Left renal cortex interstitium (tissue), 4 donors: ENCODE results near the gene HPCA. TPM values are rescaled to one million over a fixed set of nuclear protein-coding genes. Genes with fewer than 3 reads are reported as not detected.
A peak's percentile ranks its signal among the peaks of the same experiment; 100 is the strongest.

Experiments
- DNase-seq, 4 donors: peaks; one replicate each; pipeline ENCODE4 v3.0.0-alpha.2; 2013; ENCODE audit warnings: low read depth in 4 of 4, low spot score in 2 of 4, missing footprints in 1 of 4
- polyA plus RNA-seq, 4 donors: library from polyadenylated mRNA; unstranded; fragments of 120-200 nt; gene quantifications; one replicate each; pipeline ENCODE4 v1.2.1, GENCODE V29; 2013; ENCODE audit not compliant: insufficient read length in 4 of 4

Gene HPCA
- polyA plus RNA-seq = under 1 TPM; 0.48 to 0.95 (median 0.58) TPM

DNA sequence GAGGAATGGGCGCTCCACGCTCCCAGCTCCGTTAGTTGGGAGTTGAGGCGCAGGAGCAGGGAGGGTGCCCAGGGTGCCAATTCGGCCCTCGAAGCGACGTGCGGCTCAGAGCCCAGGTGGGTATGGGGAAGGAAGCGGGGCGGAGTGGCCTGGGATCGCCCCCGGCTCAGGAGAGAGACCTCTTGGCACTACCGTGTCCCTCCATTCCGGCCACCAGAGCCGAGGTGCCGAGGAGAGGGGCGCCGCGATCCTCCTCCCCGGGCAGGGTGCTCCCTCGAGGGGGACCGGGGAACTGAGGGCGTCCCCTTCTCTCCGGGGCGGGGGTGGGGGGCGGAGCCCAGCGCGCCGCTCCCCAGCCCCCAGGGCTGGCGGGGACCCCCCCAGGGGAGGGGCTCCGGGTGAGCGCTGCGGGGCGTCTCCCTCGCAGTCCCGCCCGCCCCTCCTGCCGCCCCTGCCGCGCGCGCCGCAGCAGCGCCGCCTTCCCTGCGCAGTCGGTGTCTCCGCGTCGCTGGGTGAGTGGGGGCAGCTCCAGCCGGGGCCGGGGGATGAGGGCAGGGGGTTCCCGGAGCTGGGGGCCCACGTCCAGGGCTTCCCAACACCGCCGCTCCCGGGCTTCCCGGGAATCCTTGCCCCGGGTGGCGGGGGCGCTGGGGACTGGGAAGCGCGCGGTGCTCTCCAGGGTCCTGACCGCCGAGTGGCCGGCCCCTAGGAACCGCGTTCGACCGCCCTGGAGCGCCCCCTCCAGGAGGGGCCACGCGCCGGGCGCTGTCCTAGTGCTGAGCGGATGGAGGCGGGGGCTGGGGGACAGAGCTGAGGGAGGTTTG is at the start of gene HPCA:
HPCA (plus strand) TSS at position 488 of the 824 bp plus-strand sequence. CDS start 2,408 bp downstream, outside the sequence.
- DNase-seq = peak in 1 of 4 donors; percentile 64

DNA sequence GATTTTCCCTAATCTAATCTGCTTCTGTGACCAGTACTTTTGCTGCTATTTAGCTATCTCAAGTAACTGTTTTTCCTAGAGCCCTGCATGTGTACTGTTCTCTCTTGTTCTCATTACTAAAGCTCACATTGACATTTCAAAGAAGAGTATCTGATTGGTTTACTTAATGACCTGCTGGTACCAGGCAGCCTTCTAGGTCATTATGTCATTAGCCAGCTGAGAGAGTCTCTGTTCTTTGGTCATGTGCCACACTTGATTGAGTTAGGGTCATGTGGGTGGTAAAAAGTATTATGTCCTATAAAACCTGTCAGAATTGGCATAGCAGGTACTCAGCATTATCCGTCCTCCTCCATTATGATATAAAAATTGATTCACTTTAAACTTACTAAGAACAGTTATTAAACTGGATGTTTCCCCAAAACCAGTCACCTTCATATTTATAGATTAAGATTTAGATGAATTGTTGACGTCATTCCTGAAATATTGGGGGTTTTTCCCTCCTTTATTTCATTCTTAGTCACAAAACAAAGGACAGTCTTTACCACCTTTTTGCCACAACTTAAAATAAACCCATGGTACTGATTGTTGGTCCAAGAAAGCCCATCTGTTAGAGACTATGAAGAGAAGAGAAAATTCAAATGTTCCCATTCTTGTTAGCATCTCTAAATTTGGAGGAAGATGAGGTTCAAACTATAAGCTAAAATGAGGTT is 37.8 kb upstream of the HPCA start:
- no peak for DNase-seq

DNA sequence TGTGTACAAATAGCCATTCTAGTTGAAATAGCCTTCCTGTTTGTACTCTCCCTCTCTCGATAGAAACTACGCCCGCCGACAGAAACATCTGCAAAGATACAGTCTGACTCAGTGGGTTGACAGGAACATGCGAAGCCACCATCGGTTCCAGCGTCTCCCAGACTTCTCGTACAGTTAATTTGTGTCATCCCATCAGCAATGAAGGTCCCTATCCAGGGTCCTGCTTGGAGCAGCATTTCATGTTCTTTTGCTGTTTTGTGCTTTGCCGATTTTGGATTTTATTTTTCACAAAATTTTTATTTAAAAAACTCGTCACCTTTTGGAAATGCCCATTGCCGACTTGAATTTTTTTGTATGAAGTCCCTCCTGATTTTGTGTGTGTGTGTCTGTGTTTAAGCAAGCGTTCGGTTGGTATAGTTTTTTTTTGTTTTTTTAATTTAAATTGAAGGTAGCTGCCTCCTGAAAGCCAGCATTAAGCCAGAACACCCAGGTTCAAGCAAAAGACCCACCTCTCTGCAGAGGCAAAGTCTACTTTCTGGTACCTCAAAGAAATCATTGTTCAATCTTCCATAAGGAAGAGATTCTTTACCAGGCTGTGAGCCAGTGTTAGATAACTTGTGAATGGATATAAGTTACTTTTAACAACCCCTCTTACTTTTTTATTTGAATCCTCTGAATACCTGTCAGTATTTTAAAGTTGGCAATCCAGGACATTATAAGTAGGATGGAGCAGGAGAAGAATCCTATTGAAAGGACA is 30.3 kb upstream of the HPCA start:
- DNase-seq = no peak

DNA sequence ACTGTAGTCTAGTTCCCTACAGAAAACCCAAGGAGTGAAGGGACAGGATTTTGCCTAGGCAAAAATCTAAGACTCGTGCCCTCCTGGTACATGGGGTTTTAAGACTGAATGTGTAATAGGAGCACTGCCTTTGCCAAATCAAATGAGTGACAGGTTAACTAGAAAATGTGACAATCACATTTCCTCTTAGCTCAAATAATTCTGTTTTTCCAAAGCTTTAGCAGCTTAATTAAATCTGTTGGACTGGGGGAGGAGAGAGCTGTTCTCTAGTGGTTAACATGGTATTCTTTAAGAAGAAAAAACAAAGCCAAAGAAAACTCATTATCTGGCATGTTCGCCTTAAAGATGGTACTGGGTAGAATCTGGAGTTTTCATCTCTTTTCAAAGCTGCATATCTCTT is 28.2 kb upstream of the HPCA start:
- no peak for DNase-seq

DNA sequence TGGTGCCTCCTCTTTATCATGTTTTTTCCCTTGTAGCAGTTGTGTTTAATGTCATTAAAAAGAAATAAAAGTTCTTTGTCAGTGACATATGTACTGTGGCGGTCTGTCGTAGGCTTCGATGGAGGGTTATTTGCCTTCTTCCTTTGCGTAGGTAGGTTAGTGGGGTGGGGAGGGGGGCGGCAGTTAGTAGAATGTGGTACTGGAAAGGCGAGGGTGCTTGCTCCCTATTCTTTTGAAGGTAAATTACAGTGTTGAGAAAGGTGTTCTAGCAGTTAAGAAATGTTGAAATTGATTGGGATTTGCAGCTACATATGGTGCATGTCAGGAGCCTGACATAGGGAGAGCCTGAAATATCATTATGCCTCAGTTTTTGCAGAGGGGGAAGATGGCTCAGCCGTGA is 27.5 kb upstream of the HPCA start:
- DNase-seq = no peak

DNA sequence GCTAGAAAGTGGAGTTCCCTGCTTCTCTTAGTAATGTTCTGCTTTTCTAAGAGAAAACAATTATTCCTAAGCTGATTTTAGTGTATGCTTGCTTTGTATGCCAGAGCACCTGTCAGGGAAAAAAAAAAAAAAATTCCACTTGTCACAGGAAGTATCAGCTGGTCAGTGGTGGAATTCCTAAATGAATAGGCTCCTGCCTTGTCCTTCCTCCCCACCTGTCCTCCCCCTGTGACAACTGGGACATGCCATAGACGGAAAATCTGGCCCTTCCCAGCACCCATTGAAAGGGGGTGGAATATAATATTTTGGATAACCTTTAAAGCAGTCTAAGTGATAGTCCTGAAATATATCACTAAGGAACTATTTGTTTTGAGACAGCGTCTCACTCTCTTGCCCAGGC is 26.4 kb upstream of the HPCA start:
- no peak for DNase-seq

DNA sequence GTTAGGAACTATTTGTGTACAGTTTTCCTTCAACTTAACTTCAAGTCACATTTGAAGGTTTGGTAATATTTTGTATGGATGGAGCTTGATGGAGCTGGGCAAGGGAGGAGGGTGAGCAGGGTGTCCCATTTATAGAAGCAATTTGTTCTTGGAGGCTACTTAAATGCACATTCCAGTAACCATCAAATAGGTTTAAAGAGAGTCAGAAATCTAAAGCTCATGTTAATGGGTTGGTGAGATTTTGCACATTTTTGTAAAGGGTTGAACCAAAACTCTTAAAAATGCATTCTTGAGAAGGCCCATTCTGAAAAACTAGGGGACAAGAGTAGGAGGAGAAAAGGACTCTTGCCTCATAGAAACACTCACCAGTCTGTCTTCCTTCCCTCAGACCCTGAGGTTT is 25.7 kb upstream of the HPCA start:
- no peak for DNase-seq

DNA sequence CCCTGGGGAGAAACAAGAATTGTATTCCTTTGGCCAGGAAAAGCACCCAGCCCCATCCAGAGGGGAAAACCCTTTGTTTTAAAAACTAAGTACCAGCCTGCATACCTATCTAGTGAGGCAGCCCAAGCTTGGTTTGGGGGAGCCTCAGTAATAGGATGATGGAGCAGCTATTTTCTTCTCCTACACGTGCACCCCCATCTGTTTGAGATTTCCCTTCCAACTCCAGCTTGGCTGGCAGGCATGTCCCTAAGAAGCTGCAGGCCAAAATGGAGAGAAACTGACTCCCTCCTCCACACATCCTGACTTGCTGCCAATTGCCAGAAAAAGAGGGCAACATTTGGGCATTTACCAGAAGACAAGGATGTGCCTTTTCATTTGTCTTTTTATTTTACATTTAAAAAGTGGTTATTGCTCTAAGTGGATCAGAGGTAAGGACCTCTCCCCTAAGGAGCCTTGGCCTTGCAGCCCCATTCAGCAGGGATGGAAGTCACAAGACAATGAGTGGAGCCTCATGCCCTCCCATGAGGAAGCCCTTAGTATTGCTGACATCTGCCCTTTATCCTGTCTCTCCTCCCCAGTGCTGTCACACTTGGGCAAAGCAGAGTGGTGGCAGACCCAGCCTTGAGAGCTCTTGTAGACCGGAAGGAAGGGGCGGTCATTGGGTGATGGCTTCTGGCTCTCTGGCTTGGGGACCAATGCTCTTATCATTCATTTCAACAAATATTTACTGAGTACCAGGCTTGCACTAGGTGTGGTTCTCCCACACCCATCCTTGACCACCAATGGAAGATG is 24.2 kb upstream of the HPCA start:
- no peak for DNase-seq

DNA sequence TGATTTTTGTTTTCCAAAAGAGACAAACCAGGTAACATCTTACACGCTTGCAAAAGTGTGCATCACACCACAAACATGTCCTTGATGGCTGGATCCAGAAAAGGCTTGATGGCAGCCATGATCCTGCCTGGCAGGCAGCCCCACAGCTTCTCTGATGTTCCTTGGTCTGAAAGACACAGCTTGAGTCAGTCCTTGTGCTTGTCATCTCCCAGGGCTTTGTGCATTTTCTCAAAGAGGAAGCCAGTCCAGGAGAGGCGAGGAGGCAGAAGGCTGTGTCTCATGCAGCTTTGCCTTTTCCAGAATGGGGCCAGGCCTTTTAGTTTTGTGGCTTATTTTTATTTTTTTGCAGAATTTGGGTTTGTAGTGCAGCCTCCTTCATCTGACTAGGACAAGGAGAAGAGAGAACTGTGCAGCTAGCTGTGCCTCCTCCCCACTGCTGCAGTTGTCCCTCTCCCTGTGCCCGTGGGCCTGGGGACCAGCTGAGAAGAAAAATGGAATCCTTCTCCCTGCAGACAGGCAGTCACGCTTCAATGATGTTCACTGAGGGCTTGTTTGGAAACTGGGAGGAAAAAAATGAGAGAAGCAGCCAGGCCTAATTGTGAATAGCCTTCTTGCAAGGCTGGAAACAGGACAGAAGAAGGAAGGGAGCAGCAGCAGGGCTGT is 22.9 kb upstream of the HPCA start:
- DNase-seq = no peak

DNA sequence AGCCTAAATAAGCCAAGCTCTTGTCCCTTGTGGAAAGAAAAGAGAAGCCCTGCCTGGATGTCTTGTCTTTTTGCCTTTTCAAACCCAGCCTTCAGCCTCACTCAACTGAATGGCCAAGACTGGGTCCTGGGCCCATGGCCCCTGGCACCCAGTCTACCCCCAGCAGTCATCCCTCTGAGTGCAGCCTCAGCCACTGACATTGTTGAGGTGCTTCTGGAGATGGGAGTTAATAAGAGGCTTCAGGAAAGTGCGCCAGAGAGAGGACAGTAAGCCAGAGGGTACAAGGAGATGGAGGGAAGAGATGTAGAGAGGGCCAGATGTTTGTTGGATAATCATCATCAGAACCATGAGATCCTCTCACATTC is 22.4 kb upstream of the HPCA start:
- DNase-seq = no peak

DNA sequence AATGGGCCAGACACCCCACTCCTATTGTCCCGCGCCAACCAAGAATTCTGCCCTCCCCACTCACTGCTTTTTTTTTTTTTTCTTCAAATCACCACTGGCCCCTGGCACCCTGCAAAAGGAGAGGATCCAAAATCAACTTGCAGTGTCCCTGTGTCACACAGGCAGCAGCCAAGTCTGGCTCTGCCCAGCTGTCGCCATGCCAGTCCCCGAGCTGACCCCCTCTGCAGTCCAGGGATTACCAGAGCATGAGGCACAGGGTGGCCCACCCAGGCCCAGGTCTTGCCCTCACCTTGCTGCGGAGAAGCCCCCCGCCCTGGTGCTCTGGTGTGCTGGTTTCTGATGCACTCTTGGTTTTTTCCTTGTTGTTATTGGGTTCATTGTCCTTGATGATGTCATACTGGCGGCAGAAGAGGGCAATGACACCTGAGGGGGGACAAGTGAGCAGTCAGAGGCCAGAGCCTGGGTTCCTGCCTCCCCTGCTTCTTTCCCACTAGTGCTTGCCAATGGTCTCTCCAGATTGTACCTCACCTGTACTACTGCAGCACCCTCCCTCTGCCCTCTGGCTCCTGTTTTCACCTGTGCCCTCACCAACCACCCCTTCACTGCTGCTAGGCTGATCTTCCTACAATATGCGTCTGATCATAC is 21.8 kb upstream of the HPCA start:
- no peak for DNase-seq

DNA sequence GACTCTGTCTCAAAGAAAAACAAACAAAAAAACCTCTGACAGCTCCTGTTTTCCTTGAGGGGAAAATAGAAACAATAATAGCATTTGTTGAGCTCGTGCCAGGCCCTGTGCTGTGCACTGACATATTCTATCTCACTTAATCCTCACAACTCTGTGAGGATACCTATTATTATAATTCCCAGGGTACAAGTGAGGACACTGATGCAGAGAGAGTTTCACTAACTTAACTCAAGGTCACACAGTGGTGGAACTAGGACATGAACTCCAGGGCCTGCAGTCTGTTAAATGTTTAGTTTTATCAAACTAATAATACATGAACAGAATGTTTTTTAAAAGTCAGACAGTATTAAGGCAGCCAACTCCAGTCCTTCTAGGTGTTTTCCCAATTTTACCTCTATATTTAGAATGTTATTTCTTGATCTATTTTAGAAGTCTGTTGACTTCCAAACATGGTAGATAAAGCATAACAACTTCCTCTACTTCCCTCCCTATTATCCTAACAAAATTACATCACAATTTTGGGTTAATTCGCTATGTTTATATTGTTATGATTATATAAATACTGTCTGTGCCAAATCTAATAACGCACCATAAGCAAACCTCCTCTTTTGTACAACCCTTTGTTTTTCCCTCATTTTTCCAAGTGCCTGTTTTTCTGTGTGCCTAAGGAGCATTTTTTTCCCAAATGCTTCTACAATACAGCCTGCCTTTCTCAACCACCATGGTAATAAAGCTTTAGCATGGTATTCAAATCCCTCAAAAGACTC is 20.5 kb upstream of the HPCA start:
- no peak for DNase-seq

DNA sequence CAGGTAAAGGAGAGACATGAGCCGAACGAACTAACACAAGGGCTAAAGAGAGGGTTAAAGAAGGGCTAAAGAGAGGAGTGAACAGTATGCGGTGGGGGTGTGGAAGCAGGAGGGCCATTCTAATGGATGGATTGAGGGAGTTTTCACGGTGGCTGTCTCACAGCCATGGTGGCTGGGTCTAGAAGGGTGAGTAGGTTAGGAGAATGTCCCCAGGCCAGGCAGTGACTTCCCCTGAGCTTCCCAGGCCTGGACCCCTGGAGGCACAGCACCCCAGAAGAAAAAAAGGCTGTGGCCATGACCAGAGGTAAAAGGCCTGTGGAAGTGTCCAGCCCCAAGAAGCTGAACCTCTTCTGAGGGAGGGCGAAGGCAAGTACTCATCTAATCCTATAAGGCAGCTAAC is 19.1 kb upstream of the HPCA start:
- DNase-seq = no peak

DNA sequence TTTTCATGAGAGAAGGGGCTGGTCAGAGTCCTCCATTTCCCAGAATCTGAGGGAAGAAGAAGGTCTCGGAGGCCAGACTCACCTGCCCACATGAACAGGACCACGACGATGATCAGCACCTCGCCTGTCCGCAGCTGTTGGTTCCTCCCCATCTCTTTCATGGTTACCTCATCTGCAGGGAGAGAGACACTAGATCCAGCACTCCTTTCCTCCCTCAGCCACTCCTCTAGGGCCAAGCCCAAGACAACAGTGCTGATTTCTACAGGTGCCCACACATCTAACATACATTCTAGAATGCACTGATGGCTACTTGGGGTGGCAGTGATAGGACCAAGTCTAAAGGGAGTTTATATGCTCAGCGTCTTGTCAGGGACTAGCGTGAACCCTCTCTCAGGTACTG is 18.6 kb upstream of the HPCA start:
- DNase-seq = no peak

DNA sequence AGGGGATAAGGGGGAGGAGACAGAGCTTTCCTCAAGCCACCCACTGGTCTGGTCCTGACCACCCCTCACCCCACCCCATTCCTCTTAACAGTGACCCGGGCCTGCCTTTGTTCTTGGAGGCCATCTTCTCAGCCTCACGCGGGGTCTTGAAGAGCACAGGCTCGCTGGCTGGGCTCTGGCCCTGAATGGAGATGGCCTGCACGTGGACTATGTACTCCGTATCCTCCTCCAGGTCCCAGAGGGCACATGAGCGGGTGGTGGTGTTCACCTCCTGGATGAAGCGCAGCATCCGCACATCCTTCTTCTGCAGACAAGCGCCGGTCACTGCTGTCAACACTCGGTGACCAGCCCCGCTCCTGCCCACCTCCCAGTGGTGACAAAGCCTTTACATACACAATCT is 18.2 kb upstream of the HPCA start:
- DNase-seq = no peak

DNA sequence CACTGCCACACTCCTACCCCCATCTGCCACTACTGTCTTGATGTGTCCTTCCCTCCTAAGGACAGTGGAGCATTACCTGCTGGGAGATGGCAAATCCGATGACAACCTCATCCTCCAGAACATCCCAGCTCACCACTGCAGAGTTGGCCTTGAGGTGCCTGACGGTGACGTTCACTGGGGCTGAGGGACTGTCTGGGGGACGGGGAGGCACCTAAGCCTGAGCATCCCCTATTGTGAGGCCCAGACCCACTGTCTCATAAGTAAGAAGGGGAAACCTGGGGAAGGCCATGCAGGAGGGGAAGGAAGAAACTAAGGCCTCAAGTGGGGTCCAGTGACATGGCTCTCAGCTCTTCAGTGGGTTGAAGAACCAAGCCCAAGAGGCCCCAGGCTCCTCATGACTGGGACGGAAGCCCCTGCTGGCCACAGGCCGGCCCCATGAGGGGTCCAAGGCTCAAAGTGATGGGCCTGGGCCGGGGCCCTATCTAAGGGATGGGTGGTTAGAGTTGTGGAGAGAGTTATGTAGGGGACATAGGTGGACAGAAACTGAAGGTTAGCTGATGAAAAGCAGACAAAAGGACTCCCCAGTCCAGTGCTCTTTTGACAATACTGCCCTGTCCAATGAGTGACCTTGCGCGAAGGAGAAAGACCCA is 17.4 kb upstream of the HPCA start:
- DNase-seq = no peak

DNA sequence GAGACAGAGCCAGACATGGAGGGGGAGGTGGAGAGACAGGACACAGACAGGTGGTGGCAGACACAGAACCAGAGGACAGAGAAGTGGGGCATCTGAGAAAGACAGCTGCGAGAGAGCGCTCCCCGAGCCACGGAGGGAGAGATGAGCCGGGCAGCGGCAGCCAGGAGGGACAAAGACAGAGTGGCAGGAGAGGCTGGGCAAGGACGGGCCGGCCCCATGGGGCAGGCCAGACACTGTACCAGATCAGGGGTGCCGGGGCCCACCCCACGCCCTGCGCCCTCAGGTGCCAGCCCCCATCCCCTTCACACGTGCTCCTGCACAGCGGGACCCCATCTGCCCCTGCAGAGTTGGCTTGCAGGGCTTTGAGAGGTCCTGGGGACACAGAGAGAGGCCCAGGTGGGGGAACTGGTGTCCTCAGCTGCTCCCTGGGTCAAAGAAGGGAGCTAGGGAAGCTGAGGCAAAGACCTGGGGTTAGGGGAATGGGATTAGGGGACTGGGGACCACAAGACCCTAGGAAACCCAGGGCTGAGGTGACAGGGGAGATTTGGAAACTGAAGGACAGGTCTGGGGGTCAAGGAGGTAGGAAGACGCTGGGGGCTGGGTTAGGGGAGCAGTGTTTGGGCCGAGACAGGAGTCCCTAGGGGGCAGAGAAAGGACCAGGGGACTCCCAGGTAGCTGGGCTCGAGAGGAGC is 16.2 kb upstream of the HPCA start:
- no peak for DNase-seq
